SH-SY5Y (cell line): Measurements from ENCODE around the gene B4GALT6.

Experiments
- GATA2 ChIP-seq: IDR thresholded peaks from 2 replicates; pipeline ENCODE4 v1.6.1; 2011; ENCODE audit warnings: mild to moderate bottlenecking, low read depth, low read length
- GATA3 ChIP-seq: IDR thresholded peaks from 2 replicates; pipeline ENCODE4 v1.6.1; 2011; ENCODE audit warnings: low read depth, mild to moderate bottlenecking, low read length, moderate library complexity

DNA sequence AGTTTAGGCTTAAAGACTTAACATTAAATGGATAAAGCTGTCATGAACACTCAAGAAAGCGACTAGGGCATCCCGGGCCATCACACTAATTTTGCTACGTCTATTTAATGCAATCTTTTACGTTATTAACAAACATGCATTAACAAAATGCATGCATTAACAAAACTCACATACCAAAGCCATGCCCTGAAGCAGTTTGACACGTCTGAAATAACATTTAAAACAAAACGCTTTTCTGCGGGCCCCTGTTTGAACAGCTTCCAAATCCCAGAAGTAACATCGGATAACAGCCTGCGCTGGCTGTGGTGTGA lies 458 bp downstream of the B4GALT6 start:
- TF ChIP-seq GATA3: no peak
- no peak for TF ChIP-seq GATA2
